NCI-H774 (cell line): Measurements from ENCODE around the gene RPTOR.

ENCODE experiments used
- DNase-seq: peaks from one replicate; lab custom pipeline; 2025; lab: John Stamatoyannopoulos, UW

RPTOR gene

GRCh38 chr17:80961541-80962330 is 417.1 kb downstream of the RPTOR start:
- DNase-seq, result no peak

GRCh38 chr17:80962356-80963329 is 418.0 kb downstream of the RPTOR start:
- DNase-seq, result no peak

GRCh38 chr17:80963812-80964543 is 419.3 kb downstream of the RPTOR start:
- DNase-seq, result no peak

GRCh38 chr17:80964544-80964856 is 419.9 kb downstream of the RPTOR start:
- no peak for DNase-seq

GRCh38 chr17:80964859-80965580 is 420.4 kb downstream of the RPTOR start:
- no peak for DNase-seq

- DNase-seq, result no peak
Measured at GRCh38 chr17:80965606-80966005, 421.0 kb downstream of the RPTOR start.

GRCh38 chr17:80967404-80967872 is 422.8 kb downstream of the RPTOR start:
- no peak for DNase-seq

GRCh38 chr17:80968602-80969029 is 424.0 kb downstream of the RPTOR start:
- DNase-seq, result peak; percentile 50

GRCh38 chr17:80969030-80969673 is 424.5 kb downstream of the RPTOR start:
- DNase-seq, result no peak

GRCh38 chr17:80969674-80970043 is 425.0 kb downstream of the RPTOR start:
- no peak for DNase-seq

GRCh38 chr17:80970044-80970761 is 425.6 kb downstream of the RPTOR start:
- peak; percentile 56 for DNase-seq

GRCh38 chr17:80970762-80971703 is 426.4 kb downstream of the RPTOR start:
- DNase-seq, result no peak

GRCh38 chr17:80971704-80972304 is 427.2 kb downstream of the RPTOR start:
- no peak for DNase-seq

- DNase-seq, result no peak
Measured at GRCh38 chr17:80976701-80977100, 432.1 kb downstream of the RPTOR start.

- DNase-seq, result no peak
Measured at GRCh38 chr17:80977172-80977571, 432.5 kb downstream of the RPTOR start.

- no peak for DNase-seq
Measured at GRCh38 chr17:80978499-80979497, 434.2 kb downstream of the RPTOR start.

- DNase-seq, result no peak
Measured at GRCh38 chr17:80979547-80980378, 435.1 kb downstream of the RPTOR start.
